ENCODE results near the gene SUPT4H1. TPM values are rescaled to one million over a fixed set of nuclear protein-coding genes. Genes with fewer than 3 reads are reported as not detected.

Gene SUPT4H1
- total RNA-seq, 4 donors from 2014 or later, result 38.2 to 56.3 (median 44.2) TPM

GRCh38 chr17:58308985-58309917, 42.8 kb downstream of the SUPT4H1 start:
- no peaks in the 10 kb centered on the region for H3K36me3 ChIP-seq
- DNase-seq, result no peak
- 76 to 81% methylated on average over 16 to 17 of the region's 21 CpGs for WGBS, 2 donors
- TF ChIP-seq, protein P1, sequence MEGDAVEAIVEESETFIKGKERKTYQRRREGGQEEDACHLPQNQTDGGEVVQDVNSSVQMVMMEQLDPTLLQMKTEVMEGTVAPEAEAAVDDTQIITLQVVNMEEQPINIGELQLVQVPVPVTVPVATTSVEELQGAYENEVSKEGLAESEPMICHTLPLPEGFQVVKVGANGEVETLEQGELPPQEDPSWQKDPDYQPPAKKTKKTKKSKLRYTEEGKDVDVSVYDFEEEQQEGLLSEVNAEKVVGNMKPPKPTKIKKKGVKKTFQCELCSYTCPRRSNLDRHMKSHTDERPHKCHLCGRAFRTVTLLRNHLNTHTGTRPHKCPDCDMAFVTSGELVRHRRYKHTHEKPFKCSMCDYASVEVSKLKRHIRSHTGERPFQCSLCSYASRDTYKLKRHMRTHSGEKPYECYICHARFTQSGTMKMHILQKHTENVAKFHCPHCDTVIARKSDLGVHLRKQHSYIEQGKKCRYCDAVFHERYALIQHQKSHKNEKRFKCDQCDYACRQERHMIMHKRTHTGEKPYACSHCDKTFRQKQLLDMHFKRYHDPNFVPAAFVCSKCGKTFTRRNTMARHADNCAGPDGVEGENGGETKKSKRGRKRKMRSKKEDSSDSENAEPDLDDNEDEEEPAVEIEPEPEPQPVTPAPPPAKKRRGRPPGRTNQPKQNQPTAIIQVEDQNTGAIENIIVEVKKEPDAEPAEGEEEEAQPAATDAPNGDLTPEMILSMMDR (IDR thresholded peaks at IDR 0.05), result no peak
- TF ChIP-seq POLR2A (IDR thresholded peaks at IDR 0.05), result no peak
- H3K9me3 ChIP-seq, result no peaks in the 10 kb centered on the region
- H3K4me3 ChIP-seq (replicated peaks in 1 of 3), result no peak overlapping the region
- no peaks in the 10 kb centered on the region for H3K27me3 ChIP-seq
- no peaks in the 10 kb centered on the region for H3K4me1 ChIP-seq
- intact Hi-C loops (cut with DNase I), result loop anchor here (5.0 kb wide), 1 partner anchor 138 kb away; no protein-coding TSS in a partner anchor
- no peak overlapping the region for H3K27ac ChIP-seq

DNA sequence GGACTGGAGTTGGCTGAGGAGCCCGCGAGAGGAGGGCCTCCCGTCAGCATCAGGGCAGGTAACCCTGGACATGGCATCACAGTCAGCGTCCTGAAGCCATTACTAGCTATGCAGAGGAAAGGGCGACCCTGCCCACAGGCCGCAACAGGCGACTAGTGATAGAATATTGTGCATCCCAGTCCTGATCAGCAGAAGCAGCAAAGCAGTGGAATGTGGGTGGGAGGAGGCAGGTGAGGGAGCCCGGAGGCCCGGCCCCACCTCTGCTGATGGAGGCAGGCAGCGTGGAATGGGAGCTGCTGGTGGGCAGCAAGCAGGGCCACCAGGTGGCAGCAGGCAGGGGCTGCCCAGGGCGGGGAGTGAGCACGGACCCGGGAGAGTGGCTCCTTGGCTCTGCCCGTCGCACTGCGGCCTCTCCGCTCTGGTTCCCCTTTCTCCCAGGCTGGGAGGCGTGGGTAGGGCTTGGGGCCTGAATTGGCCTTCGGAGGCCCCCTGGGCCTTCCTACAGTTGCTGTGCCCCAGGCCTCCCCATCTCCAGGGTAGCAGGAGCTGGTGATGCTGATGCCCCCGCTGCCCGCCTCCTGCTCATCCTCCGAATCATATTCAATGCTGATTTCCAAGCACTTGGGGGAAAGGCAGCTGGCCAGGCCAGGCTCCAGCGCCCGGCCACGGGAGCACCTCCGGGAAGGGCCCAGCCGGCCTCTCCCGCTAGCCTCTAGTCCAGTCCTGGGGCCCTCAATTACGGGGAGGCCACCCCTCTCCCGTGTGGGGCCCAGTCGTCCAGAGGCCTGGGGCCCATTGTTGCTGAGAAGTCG, 43.6 kb downstream of the SUPT4H1 start:
- DNase-seq, result no peak
- Histone ChIP-seq H3K27me3 (no peaks in the 10 kb centered on the region), H3K27ac (no peak overlapping the region), H3K4me1 (no peaks in the 10 kb centered on the region), H3K4me3 (replicated peaks in 1 of 3) (no peak overlapping the region), H3K9me3 (no peaks in the 10 kb centered on the region), H3K36me3 (no peaks in the 10 kb centered on the region)
- intact Hi-C loops (cut with DNase I), result loop anchor here (5.0 kb wide), 1 partner anchor 139 kb away; no protein-coding TSS in a partner anchor
- TF ChIP-seq POLR2A (IDR thresholded peaks at IDR 0.05), result no peak
- TF ChIP-seq, protein P1 (IDR thresholded peaks at IDR 0.05), result no peak
- 78 to 82% methylated on average over 22 to 26 of the region's 32 CpGs for WGBS, 2 donors

GRCh38 chr17:58307468-58308172, 44.4 kb downstream of the SUPT4H1 start:
- H3K9me3 ChIP-seq, result no peaks in the 10 kb centered on the region
- H3K27me3 ChIP-seq, result no peaks in the 10 kb centered on the region
- no peaks in the 10 kb centered on the region for H3K36me3 ChIP-seq
- TF ChIP-seq, protein P1 (IDR thresholded peaks at IDR 0.05), result no peak
- TF ChIP-seq POLR2A (IDR thresholded peaks at IDR 0.05), result no peak
- intact Hi-C loops (cut with DNase I), result loop anchor here (5.0 kb wide), 1 partner anchor 140 kb away; no protein-coding TSS in a partner anchor
- H3K27ac ChIP-seq, result no peak overlapping the region
- DNase-seq, result no peak
- H3K4me1 ChIP-seq, result no peaks in the 10 kb centered on the region
- WGBS, 2 donors, result 87 to 92% methylated on average over 19 to 20 of the region's 20 CpGs
- H3K4me3 ChIP-seq (replicated peaks in 1 of 3), result no peak overlapping the region

- no peak for TF ChIP-seq POLR2A (IDR thresholded peaks at IDR 0.05)
- TF ChIP-seq, protein P1 (IDR thresholded peaks at IDR 0.05), result no peak
- Histone ChIP-seq H3K9me3 (no peaks in the 10 kb centered on the region), H3K4me1 (no peaks in the 10 kb centered on the region), H3K4me3 (replicated peaks in 1 of 3) (no peak overlapping the region), H3K36me3 (no peaks in the 10 kb centered on the region), H3K27ac (no peak overlapping the region), H3K27me3 (no peaks in the 10 kb centered on the region)
- no peak for DNase-seq
- intact Hi-C loops (cut with DNase I), result loop anchor here (5.0 kb wide), 1 partner anchor 141 kb away; no protein-coding TSS in a partner anchor
- 86 to 90% methylated on average over 18 to 19 of the region's 19 CpGs for WGBS, 2 donors
Observed at GRCh38 chr17:58306131-58306951, 45.7 kb downstream of the SUPT4H1 start.

Data from thyroid gland (tissue), 4 donors.